HUDEP-2 (cell line): ENCODE results near the gene PPP5C.

Source experiments
- DNase-seq, 76 experiments: peaks; one replicate each; lab custom pipeline; 2025; ENCODE audit not compliant: unreplicated experiment in 76 of 76; lab: John Stamatoyannopoulos, UW

PPP5C gene

DNA sequence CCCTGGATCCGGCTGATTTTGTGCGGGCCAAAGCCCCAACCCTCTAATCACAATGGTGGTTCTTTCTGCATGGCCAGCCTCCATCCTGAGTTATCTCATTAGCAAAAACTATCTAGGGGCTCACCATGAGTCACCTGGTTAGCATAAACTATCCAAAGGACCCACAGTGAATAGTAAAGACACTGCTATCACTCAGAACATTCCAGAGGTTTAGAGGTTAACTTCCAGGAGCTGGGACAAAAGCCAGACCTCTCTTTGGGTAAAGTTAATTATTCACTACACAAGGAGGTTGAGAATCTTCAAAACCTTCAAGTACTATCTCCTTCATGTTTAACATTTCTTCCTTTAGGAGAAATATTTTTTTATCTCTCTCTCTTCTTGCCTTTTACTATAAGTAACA is 18.8 kb upstream of the PPP5C start:
- no peak for DNase-seq

DNA sequence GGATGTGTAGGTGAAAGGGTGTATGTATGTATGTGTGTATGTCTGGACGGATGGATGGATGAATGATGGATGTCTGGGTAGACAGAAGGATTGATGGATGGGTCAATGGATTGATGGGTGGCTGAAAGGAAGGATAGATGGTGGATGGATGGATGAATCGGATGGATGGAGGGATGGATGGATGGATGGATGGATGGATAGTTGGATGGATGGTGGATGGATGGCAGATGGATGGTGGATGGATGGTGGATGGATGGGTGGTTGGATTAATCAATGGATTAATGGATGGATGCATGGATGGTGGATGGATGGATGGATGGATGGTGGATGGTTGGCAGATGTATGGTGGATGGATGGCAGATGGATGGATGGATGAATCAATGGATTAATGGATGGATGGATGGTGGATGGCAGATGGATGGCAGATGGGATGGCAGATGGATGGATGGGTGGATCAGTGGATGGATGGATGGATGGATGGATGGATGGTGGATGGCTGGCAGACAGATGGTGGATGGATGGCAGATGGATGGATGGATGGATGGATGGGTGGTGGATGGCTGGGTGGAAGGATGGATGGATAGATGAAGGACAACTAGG is 16.5 kb upstream of the PPP5C start:
- DNase-seq: no peak

DNA sequence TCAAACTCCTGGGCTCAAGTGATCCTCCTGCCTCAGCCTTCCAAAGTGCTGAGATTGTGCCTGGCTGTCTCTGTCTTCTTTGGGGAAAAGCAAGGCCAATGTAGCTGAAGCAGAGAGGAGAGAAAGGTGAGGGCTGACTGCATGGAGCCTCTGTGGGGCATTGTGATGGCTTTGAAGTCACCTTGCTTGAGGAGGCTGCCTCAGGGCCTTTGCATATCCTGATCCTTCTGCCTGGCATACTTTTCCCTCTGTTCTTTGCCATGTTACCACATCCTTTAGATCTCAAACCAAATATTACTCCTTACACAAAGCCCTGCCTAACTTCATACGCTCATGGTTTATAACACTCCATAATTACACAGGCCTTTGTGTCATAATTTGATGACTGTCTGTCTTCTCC is 9.4 kb upstream of the PPP5C start:
- no peak for DNase-seq

DNA sequence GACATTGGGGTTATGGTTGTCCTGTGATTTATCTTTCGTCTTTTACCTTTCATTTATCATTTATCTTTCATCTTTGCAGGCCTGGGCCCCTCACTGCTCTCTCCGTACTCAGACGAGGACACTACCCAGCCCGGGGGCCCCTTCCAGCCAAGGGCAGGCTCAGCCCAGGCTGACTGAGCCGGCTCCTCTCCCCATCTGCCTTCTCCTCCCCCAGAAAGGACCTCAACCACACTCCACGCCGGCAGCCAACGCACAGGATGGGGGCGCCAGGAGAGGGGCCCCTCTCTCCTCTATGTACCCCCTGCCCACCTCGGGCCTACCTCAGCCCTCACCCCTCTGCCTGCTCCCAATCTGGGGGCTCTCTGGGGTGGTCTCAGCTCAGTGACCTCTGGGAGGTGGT is 7.4 kb upstream of the PPP5C start:
- DNase-seq: no peak

DNA sequence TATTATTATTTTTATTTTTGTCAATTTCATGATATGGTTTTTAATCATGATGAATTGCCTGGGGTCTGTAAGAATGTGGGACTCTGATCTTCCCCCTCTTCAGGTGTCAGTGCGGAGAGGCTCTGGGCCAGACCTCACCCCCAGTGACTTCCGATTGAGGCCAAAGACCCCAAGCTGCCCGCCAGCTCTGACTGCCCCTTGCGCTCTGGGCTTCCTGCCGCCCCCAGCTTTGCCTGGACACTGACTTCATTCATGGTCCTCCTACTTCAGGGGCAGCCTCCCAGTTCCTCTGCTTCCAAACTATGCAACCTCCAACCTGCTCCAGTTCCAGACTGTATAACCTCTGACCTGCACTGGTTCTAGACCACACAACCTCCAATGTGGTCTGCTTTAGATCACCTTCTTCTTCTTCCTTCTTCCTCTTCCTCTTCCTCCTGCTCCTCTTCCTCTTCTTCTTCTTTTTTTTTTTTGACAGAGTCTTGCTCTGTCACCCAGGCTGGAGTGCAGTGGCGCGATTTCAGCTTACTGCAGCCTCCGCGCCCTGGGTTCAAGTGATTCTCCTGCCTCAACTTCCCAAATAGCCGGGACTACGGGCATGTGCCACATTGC is 6.7 kb upstream of the PPP5C start:
- DNase-seq: no peak

DNA sequence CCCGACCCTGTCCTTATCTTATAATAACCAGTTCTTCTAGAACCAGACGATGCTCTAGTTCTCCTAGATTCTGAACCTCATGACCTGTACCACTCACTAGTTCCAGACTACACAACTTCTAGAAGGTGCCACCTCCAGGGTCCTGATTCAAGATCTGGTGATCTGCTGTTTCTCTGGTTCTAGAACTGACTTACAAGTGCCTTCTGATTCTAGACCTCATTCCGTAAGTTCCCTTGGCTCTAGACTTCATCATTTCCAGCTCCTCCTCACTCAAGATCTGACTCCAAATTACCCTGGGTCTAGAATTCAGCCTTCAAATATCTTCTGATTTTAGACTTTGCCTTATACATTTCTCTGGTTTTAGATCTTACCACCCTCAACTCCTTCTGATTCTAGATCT is 5.0 kb upstream of the PPP5C start:
- no peak for DNase-seq

DNA sequence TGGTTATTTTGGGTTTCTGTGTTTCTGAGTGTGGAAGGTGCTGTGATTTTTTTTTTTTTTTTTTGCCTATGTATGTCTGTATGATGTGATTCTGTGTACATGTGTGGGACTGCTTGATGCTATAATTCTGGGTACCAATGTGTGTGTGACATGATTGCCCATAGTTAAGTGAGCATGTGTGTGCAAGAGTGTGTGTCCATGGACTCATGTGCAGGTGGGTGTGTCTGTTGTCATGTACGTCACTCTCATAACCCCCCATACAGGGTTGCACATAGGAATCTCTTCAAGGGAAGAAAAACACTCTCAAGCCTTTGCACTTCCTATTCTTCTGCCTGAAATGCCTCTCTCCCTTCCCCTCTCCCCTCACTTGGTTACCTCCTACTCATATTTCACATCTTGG is 2.5 kb upstream of the PPP5C start:
- no peak for DNase-seq

DNA sequence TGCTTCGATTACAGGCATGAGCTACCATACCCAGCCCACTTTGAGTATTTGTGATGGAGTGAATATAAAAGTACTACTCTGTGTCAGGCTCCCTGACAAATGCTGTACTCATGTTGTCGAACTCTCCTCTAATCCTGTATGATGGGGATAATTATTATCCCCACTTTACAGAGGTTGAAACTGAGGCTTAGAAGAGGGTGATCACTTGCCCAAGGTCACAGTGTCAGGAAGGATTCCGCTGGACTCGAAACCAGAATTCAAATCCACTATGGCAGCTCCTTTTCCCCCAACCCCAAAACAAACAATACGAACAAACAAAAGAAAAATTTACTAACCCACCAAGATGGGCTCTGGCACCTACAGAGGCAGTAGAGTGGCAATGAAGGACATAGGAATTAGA is 1.7 kb upstream of the PPP5C start:
- no peak for DNase-seq

DNA sequence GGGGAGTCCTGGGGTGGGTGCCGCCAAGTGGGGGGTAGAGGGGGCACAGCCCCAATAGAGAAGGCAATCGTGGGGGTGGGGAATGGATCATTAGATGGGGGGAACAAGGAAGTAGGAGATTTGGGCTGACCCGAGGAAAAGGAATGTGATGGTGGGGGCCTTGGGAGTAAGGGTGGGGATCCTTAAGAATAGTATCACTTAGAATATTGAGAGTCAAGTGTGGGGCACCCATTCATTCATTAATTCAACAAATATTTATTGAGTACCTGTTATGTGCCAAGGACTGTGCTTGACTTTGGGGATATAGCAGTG is 641 bp downstream of the PPP5C start:
- DNase-seq: no peak

DNA sequence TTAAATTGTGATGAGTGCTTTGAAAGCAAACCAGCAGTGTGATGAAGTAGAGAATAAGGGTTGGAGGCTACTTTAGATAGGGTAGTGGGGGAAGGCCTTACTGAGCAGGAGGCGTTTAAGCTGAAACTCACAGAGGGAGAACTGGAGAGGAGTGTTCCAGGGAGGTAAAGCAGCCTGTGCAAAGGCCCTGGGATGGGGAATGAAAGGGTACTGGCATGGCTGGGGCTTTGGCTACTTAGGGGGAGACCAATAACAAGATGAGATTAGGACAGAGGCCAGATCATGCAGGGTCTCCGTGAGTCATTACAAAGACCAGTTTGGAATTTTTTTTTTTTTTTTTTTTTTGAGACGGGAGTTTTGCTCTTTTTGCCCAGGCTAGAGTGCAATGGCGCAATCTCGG is 1.1 kb downstream of the PPP5C start:
- no peak for DNase-seq

DNA sequence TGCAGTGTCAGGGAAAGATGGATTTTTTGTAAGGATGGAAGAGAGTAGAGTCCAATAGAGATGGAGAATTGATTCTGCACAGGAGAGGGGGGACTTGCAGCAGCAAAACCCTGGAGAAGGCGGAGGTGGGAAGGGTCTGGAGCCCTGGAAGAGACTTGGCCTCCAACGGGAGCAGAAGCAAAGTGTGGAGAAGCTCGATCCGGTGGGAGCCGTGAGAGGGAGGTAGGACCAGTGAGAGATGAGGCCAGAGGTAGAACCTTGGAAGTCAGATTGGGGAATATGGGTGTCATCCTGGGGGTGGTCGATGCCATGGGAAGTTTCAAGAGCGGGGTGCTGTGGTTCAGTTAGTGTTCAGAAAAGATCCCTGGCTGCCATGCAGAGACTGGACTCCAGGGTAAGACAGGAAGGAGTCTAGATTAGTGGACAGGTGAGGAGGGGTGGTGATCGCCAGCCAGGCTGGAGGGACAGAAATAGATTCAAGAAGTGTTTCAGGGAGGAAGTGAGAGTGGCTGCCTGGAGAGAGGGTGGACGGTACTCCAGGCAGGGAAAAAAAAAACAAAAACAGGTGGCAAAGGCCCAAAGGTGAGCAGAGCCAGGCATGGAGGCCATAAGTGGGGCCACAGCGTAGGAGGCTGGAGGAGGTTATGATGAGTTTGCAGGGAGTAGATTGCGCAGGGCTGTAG is 2.6 kb downstream of the PPP5C start:
- DNase-seq: no peak

DNA sequence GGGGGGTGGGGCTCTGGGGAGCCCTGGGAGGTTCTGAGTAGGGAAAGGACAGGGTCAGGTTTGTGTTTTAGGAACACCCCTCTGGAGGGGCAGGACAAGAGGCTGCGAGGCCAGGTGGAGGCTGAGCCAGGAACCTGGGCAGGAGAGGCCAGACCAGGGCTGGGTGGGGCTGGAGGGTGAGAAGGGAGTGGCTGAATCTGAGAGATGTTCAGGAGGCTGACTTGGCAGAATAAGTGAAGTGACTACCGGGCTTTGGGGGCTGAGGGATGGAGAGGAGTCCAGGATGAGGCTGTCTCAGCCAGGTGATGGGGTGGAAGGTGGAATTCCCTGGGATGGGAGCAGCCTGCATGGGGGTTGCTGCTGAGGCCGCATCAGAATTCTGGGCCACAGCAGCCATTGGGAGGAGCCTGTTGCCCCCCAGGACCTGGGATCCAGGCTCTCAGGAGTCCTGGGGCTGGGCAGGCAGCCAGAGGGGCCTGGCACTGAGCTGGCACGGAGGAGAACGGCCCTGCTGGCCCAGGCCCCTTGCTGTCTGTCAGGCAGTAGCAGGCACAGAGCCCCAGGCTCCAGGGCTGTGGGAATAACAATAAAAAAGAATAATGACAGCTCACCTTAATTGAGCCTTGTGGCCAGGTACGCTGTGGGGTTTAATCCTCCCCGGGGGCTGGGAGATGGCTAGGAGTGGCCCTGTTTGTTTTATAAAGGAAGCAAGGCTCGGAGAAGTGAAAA is 3.3 kb downstream of the PPP5C start:
- peak in 8 of 76 experiments; percentile 6 to 32 (median 17) for DNase-seq

DNA sequence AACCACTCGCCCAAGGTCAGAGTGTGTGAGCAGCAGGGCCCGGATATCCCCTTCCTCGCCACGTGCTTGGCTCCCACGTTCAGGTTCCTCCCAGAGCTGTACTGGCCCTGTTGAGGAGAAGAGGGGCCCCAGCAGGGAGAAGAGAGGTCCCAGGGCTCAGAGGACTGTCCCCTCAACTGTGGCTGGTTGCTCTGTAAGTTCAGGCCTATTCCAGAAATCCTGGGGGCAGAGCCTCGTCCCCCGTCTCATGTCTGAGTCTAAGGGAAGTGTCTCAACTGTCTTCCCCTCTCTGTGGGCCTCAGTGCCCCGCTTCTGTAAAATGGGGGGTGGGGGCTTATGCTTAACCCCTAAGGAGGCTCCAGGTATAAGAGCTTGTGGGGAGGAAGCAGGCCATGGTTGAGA is 3.9 kb downstream of the PPP5C start:
- DNase-seq: no peak

DNA sequence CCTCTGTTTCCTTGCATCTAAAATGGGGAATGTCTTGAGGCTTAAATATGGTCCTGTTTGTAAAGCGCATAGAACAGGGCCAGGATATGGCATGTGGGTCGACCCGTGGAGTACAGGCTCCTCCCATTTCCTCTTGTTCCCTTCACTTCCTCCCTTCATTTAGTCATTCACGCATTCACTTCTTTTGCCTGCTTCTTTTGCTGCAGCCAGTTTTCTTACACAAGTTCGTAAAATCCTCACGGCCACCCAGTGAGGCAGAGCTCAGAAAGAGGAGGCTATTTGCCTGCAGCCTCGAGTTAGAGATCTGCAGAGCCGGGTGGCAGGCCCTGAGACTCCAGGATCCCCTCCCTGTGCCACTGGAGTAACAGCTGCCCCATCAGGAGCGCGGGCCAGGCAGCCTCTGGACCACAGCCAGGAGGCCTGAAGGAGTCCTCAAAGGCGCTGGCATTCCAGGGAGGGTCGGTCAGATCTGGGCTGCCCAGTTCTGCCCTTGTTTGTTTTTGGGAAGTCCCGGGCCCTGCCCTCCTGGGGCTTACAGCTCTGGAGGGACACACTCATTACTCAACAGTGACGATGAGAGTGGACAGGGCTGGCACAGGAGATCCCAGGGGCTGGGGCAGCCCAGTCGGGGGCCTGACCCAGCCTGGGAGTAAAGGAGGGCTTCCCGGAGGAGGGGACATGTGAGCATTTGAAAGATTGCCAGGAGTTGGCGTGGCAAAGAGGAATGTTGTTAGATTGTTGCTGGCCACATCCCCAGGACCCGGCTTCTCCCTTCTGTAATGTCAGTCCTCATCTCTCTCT is 4.6 kb downstream of the PPP5C start:
- no peak for DNase-seq

DNA sequence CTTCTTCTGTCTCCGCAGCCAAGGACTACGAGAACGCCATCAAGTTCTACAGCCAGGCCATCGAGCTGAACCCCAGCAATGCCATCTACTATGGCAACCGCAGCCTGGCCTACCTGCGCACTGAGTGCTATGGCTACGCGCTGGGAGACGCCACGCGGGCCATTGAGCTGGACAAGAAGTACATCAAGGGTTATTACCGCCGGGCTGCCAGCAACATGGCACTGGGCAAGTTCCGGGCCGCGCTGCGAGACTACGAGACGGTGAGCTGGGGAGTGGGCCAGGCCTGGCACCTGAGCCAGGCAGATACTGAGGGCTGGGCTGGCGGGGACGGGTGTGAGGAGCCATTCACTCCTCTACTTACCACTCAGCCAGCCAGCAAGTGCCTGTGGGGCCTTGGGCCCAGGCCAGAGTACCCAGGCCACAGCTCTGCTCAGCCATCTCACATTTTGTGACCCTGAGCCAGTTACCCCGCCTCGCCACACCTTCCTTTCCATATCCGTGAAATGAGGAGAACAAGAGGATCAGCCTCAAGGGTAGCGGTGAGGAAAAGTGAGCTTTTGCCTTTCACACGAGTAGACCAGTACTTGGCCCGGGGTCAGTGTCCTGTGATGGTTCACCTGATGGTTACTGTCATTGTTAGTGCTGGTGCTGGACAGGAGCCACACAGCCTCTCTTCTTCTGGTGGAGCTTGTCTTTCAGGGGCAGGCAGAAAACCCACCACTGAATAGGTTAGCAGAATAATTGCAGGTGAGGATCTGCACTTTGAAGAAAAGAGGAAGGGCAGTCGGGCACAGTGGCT is 7.0 kb downstream of the PPP5C start:
- no peak for DNase-seq

DNA sequence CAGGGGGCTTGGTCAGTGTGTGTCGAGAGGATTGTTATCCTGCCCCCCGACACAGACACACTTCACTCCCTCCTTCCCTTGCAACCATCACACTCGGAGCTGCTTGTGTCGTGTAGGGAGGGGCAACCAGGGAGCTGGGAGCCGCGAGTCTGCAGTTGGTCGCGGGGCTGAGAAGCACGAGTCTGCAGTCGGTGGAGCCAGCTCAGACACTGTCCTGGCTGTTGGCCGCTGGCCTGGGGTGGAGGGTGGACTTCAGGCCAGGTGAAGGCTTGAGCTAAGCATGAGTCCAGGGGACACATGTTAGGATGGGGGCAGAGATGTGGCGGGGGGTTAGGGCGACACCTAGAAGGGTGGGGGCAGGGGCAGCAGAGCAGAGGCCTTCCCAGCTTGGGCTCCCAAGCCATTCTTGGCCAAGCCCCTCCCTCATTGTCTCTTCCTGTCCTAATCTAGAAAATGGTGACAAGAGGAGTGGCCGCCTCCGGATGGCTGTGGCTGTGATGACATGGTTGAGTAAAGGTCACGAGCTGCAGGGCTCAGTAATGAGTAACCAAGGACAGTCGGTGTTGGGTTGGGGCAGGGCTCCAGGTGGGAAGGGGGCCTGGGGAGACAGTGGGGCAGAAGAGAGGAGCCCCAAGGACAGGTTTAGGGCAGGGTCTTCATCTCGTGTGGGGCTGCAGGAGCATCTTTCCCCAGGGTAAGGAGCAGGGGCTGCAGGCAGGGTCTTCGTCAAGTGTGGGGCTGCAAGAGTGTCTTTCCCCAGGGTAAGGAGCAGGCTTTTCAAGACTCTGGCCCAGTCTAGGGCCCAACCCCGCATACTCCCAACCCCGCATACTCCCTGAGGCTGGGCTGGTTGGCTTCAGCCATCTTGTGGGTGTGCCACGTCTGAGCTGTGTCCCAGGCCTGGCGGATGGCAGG is 8.6 kb downstream of the PPP5C start:
- no peak for DNase-seq

DNA sequence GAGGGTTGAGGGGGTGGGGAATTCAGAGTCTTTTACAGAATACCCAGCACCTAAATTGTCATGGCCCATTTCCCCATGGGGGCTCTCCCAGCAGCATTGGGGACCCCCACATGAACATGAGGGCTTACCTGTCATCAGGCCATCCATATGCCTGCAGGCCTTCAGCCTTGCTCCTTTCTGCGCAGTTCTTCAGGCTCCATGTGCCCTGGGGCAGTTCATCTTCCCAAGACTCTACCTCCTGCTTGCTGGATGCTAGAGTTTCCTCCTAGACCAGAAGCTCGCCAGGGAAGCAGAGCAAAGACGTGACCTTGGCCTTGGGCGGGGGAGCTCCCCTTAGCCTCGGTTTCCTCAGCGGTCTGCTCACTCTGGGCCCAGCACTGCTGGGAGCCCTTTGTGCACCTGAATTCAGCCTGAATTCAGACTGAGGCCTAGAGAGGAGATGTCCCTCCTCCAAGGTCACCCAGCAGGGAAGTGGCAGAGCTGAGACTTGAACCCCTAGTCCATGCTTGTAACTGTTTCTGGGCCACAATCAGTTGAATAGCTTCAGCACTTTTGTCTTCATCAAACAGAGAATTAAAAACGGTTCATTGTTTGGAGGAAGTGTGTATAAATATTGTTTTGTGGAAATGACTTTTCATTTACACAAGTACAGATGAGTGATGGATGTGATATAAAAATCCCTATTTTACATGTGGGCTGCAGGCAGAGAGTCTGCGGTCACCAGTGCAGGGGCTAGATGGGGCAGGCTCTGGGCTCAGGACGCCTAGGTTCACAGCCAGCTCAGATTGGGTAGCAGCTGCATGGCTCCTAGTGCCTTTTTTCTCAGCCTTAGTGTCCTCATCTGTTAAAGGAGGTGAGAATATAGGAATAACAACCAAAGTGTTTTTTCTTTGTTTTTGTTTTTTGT is 9.5 kb downstream of the PPP5C start:
- no peak for DNase-seq

DNA sequence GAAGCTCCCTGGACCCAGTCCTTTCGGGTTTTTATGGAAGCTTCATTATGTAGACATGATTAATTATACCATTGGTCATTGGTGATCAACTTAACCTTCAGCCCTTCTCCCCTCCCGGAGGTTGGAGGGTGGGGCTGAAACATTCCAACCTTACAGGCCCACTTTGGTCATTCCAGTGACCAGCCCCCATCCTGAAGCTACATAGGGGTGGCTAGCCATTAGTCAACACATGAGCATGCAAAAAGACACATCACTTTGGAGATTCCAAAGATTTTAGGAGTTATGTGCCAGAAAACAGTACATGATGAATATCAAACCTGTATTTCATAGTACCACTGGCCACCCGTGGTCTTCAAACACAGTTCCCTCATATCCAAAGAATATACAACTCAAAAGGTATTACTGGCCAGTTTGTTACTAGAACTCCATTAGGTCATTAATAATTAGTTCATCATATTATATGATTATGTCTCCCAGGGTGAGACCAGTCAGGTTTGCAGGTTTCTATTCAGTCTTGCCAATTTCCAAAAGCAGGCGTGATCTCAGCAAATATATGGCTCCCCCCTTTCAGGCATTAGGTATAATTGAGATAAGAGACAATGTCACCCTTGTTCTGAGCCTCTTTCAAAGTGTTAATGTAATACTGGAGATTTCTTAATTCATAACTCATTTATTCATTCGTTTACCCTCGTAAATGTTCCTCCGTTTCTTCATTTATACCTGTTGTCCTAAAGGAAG is 11.1 kb downstream of the PPP5C start:
- DNase-seq: no peak
